OCI-LY7 (cell line): ENCODE data around the gene GRPEL2. TPM values are rescaled to one million over a fixed set of nuclear protein-coding genes. Genes with fewer than 3 reads are reported as not detected.

ENCODE experiments used
- BruUV-seq: library from RNA; stranded (reverse); fragments of 400-500 nt; replicated peaks from 2 replicates; lab custom pipeline; 2021; lab: Mats Ljungman, UMichigan
- CTCF ChIA-PET: fragments of 300-600 bp; sonication (Branson Sonifier 250); formaldehyde crosslinking; loops from one replicate; lab custom pipeline; 2022; ENCODE audit warnings: antibody characterized with exemption; ENCODE audit not compliant: unreplicated experiment; lab: Charles Lee
- POLR2A ChIA-PET: fragments of 300-600 bp; sonication (Branson Sonifier 250); formaldehyde crosslinking; loops from one replicate; lab custom pipeline; 2022; ENCODE audit warnings: antibody characterized with exemption; lab: Charles Lee
- DNase-seq: peaks from one replicate; pipeline ENCODE4 v3.0.0-alpha.2; 2015; ENCODE audit warnings: low spot score
- H2AFZ ChIP-seq: fragments of 200-600 bp; sonication (generic), shearing (Covaris generic); 2 replicates; pipeline ENCODE4 v1.6.1; 2014; ENCODE audit warnings: mild to moderate bottlenecking, antibody characterized with exemption, low read length, moderate library complexity
- H3K27ac ChIP-seq: fragments of 200-600 bp; sonication (generic); 2 replicates; pipeline ENCODE4 v1.5.1; 2014; ENCODE audit warnings: mixed run types, low read depth, mild to moderate bottlenecking, moderate library complexity, low read length, inconsistent platforms; ENCODE audit not compliant: poor library complexity, severe bottlenecking
- H3K36me3 ChIP-seq: fragments of 200-600 bp; sonication (generic); 2 replicates; pipeline ENCODE4 v1.6.1; 2014; ENCODE audit warnings: mild to moderate bottlenecking, antibody characterized with exemption, low read length, moderate library complexity, mixed read lengths; ENCODE audit not compliant: insufficient read depth
- H3K4me1 ChIP-seq: fragments of 200-600 bp; sonication (generic); 2 replicates; pipeline ENCODE4 v1.5.1; 2014; ENCODE audit warnings: mild to moderate bottlenecking, low read length; ENCODE audit not compliant: insufficient read depth, poor library complexity, severe bottlenecking
- H3K4me2 ChIP-seq: fragments of 200-600 bp; sonication (generic); 2 replicates; pipeline ENCODE4 v1.6.1; 2014; ENCODE audit warnings: mild to moderate bottlenecking, low read length
- H3K4me3 ChIP-seq: fragments of 200-600 bp; sonication (generic); 2 replicates; pipeline ENCODE4 v1.5.1; 2014; ENCODE audit warnings: mild to moderate bottlenecking, low read depth, low read length; ENCODE audit not compliant: poor library complexity, severe bottlenecking
- H3K79me2 ChIP-seq: fragments of 200-600 bp; sonication (generic); 2 replicates; pipeline ENCODE4 v1.6.1; 2016; ENCODE audit warnings: low read depth, mild to moderate bottlenecking, low read length, moderate library complexity, mixed read lengths; ENCODE audit not compliant: insufficient read depth
- H3K9me2 ChIP-seq: fragments of 200-600 bp; sonication (generic); 2 replicates; pipeline ENCODE4 v1.6.1; 2016; ENCODE audit warnings: mild to moderate bottlenecking, low read length, mixed read lengths; ENCODE audit not compliant: insufficient read depth
- H3K9me3 ChIP-seq: fragments of 200-600 bp; sonication (generic); 2 replicates; pipeline ENCODE4 v1.6.1; 2014; ENCODE audit warnings: mild to moderate bottlenecking, mixed run types, low read length, mixed read lengths
- H4K20me1 ChIP-seq: fragments of 200-600 bp; sonication (generic); 2 replicates; pipeline ENCODE4 v1.6.1; 2014; ENCODE audit warnings: mild to moderate bottlenecking, antibody characterized with exemption, low read length, moderate library complexity, mixed read lengths; ENCODE audit not compliant: insufficient read depth
- EZH2phosphoT487 ChIP-seq: fragments of 200-600 bp; sonication (generic); IDR thresholded peaks from 2 replicates; pipeline ENCODE4 v1.6.1; 2018; ENCODE audit warnings: low read depth, borderline replicate concordance, mild to moderate bottlenecking, mixed run types, antibody characterized with exemption, low read length, moderate library complexity, mixed read lengths
- intact Hi-C: fragments of 100-400 bp; cut with micrococcal nuclease; formaldehyde crosslinking; loops from one replicate; pipeline ENCODE4 v1.10.0; 2022; ENCODE audit not compliant: unreplicated experiment
- total RNA-seq, 2 experiments: library from RNA; depleted of rRNA in 1 of 2; stranded (reverse); fragments of >200 nt in 1 of 2; shearing (Covaris generic) in 1 of 2; gene quantifications; 2 replicates each; pipeline ENCODE4 v1.2.3, GENCODE V29; 2014 to 2022
- TF ChIP-seq, protein P1 (sequence below): fragments of 200-600 bp; sonication (generic); conservative IDR thresholded peaks from 2 replicates; pipeline ENCODE4 v1.5.1; 2014; ENCODE audit warnings: mild to moderate bottlenecking, antibody characterized with exemption, low read length, moderate library complexity, mixed read lengths

The GRPEL2 gene
- total RNA-seq, 2 experiments from 2014 or later, result 28.3 to 41.5 TPM

DNA sequence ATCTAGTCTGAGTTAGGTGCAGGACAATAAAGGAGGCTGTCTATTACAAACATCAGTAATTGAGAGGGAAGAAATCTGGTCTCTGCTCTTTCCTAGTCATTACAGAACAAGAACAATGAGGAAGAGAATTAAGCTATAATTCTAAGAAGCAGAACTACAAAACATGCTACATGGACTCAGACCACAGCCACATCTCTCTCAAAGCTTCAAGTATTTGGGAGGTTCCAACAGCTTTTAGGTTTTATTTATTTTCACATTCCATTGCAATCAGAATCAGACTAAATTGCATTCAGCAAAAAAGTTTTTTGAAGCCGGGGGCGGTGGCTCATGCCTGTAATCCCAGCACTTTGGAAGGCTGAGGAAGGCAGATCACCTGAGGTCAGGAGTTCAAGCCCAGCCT lies 1.1 kb upstream of the GRPEL2 start:
- intact Hi-C loops, result loop anchor here (2.0 to 10.0 kb wide), 2 partner anchors 509 to 657 kb away; partner anchors contain the start of genes HMGXB3 and TIGD6
- no peaks in the 10 kb centered on the region for H3K9me2 ChIP-seq
- no peak overlapping the region for H3K27ac ChIP-seq
- peak overlapping the region; percentile 97 for H3K4me2 ChIP-seq
- ChIA-PET POLR2A (interaction anchor here (1.2 to 11.2 kb wide), 7 partner anchors 8 to 207 kb away, joined by 3 to 183 read pairs (median 8); partner anchors contain the start of genes CSNK1A1 and PCYOX1L), CTCF (no interaction called here)
- H4K20me1 ChIP-seq, result peaks cover 6% of the 10 kb centered on the region; the same call in 1 of the 2 replicates
- H3K4me3 ChIP-seq, result peak overlapping the region; percentile 88
- H3K4me1 ChIP-seq, result peaks cover 29% of the 10 kb centered on the region
- no TSS peak for BruUV-seq
- DNase-seq, result no peak
- no peaks in the 10 kb centered on the region for H3K9me3 ChIP-seq
- TF ChIP-seq EZH2phosphoT487, result no peak
- TF ChIP-seq, protein P1, sequence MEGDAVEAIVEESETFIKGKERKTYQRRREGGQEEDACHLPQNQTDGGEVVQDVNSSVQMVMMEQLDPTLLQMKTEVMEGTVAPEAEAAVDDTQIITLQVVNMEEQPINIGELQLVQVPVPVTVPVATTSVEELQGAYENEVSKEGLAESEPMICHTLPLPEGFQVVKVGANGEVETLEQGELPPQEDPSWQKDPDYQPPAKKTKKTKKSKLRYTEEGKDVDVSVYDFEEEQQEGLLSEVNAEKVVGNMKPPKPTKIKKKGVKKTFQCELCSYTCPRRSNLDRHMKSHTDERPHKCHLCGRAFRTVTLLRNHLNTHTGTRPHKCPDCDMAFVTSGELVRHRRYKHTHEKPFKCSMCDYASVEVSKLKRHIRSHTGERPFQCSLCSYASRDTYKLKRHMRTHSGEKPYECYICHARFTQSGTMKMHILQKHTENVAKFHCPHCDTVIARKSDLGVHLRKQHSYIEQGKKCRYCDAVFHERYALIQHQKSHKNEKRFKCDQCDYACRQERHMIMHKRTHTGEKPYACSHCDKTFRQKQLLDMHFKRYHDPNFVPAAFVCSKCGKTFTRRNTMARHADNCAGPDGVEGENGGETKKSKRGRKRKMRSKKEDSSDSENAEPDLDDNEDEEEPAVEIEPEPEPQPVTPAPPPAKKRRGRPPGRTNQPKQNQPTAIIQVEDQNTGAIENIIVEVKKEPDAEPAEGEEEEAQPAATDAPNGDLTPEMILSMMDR, result no peak
- H3K36me3 ChIP-seq, result peaks cover 27% of the 10 kb centered on the region
- H3K79me2 ChIP-seq, result peaks cover 35% of the 10 kb centered on the region
- peak overlapping the region; percentile 74; the same call in 1 of the 2 replicates for H2AFZ ChIP-seq

DNA sequence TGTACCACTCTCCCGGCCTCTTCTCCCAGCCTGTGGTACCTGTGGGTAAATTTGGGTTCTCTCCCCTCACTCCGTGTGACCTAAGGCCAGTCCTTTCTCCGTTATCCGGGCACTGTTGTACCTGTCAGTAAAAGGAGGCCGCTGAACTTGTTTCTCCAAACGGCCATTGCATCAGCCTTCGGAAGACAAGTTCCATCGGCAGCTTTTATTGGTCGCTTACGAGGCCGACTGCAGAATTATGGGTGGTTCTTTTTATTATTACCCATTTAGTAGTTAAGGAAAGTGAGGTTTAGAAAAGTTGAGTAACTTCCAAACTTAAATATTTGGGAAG lies 558 bp downstream of the GRPEL2 start:
- DNase-seq, result peak; percentile 57
- TF ChIP-seq, protein P1, result no peak
- TF ChIP-seq EZH2phosphoT487, result no peak
- ChIA-PET POLR2A (interaction anchor here (0.7 to 11.2 kb wide), 11 partner anchors 10 to 654 kb away, joined by 3 to 183 read pairs (median 4); partner anchors contain the start of genes CSNK1A1 and PCYOX1L), CTCF (interaction anchor here (0.6 kb wide), 1 partner anchor 13 kb away, joined by 3 read pairs; no protein-coding TSS in a partner anchor)
- intact Hi-C loops, result loop anchor here (1.0 to 10.0 kb wide), 4 partner anchors 12 to 655 kb away; partner anchors contain the start of genes CSNK1A1, HMGXB3, PCYOX1L and TIGD6
- peak overlapping the region; percentile 74; the same call in 1 of the 2 replicates for H2AFZ ChIP-seq
- no peaks in the 10 kb centered on the region for H3K9me3 ChIP-seq
- H3K9me2 ChIP-seq, result no peaks in the 10 kb centered on the region
- peaks cover 44% of the 10 kb centered on the region for H3K36me3 ChIP-seq
- peak overlapping the region; percentile 78 for H3K27ac ChIP-seq
- BruUV-seq, result no TSS peak
- H3K4me2 ChIP-seq, result peak overlapping the region; percentile 97
- H3K79me2 ChIP-seq, result peaks cover 42% of the 10 kb centered on the region
- peaks cover 29% of the 10 kb centered on the region for H3K4me1 ChIP-seq
- H3K4me3 ChIP-seq, result peak overlapping the region; percentile 88
- peaks cover 6% of the 10 kb centered on the region; the same call in 1 of the 2 replicates for H4K20me1 ChIP-seq

DNA sequence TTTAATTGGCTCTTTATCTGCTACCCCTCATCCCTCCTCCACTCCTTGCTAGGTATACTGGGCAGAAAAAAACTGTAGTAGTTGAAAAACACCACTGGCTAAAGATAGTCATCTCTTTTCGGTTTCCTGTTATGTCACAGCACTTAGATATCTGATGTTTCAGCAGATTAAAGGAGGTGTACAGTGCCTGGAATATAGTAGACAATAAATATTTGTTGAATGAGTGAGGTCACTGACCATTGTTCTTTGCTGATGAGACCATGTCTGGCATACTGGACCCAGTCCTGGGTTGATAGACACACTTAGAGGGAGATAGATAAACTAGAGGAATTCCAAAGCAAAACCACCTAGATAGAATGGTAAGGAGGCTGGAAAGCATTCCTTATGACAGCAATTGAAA lies 3.2 kb downstream of the GRPEL2 start:
- CTCF ChIA-PET, result no interaction called here
- H3K4me2 ChIP-seq, result peak overlapping the region; percentile 97

More for the DNA sequence above, 3.2 kb downstream of the GRPEL2 start:
- peaks cover 71% of the 10 kb centered on the region for H3K36me3 ChIP-seq
- peaks cover 43% of the 10 kb centered on the region for H3K4me1 ChIP-seq
- peak overlapping the region; percentile 88 for H3K4me3 ChIP-seq
- peaks cover 18% of the 10 kb centered on the region; the same call in 1 of the 2 replicates for H4K20me1 ChIP-seq
- no peak overlapping the region for H2AFZ ChIP-seq
- H3K79me2 ChIP-seq, result peaks cover 63% of the 10 kb centered on the region
- no peaks in the 10 kb centered on the region for H3K9me2 ChIP-seq
- no peak for DNase-seq
- H3K9me3 ChIP-seq, result no peaks in the 10 kb centered on the region
- TF ChIP-seq, protein P1, result no peak
- TF ChIP-seq EZH2phosphoT487, result no peak
- H3K27ac ChIP-seq, result no peak overlapping the region
- intact Hi-C loops, result loop anchor here (5.0 to 10.0 kb wide), 2 partner anchors 204 to 514 kb away; partner anchors contain the start of gene CSNK1A1
- POLR2A ChIA-PET, result interaction anchor here (11.2 kb wide), 1 partner anchor 9 kb away, joined by 183 read pairs; the partner anchor contains the start of gene PCYOX1L
- no TSS peak for BruUV-seq
